Measurements from ENCODE around the gene MTUS2. TPM values are rescaled to one million over a fixed set of nuclear protein-coding genes. Genes with fewer than 3 reads are reported as not detected.

The MTUS2 gene
- polyA plus RNA-seq, 1 donor from 2014 or later = 4.4 TPM

DNA sequence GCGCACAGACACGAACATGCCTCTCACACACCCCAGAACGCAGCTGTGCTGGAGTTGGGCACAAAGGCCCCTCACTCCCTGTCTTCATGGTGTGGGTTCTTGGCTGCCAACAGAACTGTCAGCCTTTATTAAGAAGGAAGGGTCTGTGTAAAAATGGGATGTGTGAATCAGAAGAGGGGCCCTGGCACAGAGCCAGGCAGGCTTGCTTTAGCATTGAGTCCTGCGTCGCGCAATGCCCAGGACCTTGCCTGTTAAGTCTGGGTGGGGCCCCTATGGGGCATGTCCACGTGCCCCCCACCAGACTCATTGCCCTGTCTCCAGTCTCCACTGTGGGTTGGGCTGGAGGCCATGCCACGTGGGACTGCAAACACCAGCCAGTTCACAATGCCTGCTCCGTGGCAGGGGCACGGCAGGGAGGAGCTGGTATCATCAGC is 690.5 kb downstream of the MTUS2 start:
- TF ChIP-seq, protein P1, sequence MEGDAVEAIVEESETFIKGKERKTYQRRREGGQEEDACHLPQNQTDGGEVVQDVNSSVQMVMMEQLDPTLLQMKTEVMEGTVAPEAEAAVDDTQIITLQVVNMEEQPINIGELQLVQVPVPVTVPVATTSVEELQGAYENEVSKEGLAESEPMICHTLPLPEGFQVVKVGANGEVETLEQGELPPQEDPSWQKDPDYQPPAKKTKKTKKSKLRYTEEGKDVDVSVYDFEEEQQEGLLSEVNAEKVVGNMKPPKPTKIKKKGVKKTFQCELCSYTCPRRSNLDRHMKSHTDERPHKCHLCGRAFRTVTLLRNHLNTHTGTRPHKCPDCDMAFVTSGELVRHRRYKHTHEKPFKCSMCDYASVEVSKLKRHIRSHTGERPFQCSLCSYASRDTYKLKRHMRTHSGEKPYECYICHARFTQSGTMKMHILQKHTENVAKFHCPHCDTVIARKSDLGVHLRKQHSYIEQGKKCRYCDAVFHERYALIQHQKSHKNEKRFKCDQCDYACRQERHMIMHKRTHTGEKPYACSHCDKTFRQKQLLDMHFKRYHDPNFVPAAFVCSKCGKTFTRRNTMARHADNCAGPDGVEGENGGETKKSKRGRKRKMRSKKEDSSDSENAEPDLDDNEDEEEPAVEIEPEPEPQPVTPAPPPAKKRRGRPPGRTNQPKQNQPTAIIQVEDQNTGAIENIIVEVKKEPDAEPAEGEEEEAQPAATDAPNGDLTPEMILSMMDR (IDR thresholded peaks at IDR 0.05; ENCODE audit: poor library complexity, severe bottlenecking) = no peak
- TF ChIP-seq TAF1 (IDR thresholded peaks at IDR 0.05; ENCODE audit: low read depth) (no peak), MXI1 (conservative IDR thresholded peaks at IDR 0.05; ENCODE audit: poor library complexity, severe bottlenecking) (no peak), EP300 (conservative IDR thresholded peaks at IDR 0.05; ENCODE audit: poor library complexity, severe bottlenecking) (no peak), SMC3 (conservative IDR thresholded peaks at IDR 0.05; ENCODE audit: poor library complexity) (no peak)
- TF ChIP-seq, protein P2, sequence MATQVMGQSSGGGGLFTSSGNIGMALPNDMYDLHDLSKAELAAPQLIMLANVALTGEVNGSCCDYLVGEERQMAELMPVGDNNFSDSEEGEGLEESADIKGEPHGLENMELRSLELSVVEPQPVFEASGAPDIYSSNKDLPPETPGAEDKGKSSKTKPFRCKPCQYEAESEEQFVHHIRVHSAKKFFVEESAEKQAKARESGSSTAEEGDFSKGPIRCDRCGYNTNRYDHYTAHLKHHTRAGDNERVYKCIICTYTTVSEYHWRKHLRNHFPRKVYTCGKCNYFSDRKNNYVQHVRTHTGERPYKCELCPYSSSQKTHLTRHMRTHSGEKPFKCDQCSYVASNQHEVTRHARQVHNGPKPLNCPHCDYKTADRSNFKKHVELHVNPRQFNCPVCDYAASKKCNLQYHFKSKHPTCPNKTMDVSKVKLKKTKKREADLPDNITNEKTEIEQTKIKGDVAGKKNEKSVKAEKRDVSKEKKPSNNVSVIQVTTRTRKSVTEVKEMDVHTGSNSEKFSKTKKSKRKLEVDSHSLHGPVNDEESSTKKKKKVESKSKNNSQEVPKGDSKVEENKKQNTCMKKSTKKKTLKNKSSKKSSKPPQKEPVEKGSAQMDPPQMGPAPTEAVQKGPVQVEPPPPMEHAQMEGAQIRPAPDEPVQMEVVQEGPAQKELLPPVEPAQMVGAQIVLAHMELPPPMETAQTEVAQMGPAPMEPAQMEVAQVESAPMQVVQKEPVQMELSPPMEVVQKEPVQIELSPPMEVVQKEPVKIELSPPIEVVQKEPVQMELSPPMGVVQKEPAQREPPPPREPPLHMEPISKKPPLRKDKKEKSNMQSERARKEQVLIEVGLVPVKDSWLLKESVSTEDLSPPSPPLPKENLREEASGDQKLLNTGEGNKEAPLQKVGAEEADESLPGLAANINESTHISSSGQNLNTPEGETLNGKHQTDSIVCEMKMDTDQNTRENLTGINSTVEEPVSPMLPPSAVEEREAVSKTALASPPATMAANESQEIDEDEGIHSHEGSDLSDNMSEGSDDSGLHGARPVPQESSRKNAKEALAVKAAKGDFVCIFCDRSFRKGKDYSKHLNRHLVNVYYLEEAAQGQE (IDR thresholded peaks at IDR 0.05; ENCODE audit: borderline replicate concordance) = no peak
- H3K27ac ChIP-seq (ENCODE audit: low read length) = no peak overlapping the region
- H4K20me1 ChIP-seq (ENCODE audit: insufficient read depth) = no peaks in the 10 kb centered on the region
- H3K79me2 ChIP-seq (replicated peaks; ENCODE audit: insufficient read depth, low read length) = no peaks in the 10 kb centered on the region
- H3K4me2 ChIP-seq (ENCODE audit: low read length) = no peak overlapping the region
- H3K36me3 ChIP-seq (ENCODE audit: insufficient read depth, low read length) = no peaks in the 10 kb centered on the region
- no peak overlapping the region for H3K9ac ChIP-seq (ENCODE audit: low read length)
- no peaks in the 10 kb centered on the region for H3F3A ChIP-seq (ENCODE audit: insufficient read depth, low read length, poor library complexity, severe bottlenecking)
- no peak overlapping the region for H2AFZ ChIP-seq (ENCODE audit: low read depth, low read length)
- H3K4me3 ChIP-seq (ENCODE audit: low read length) = no peak overlapping the region
- H3K9me2 ChIP-seq (ENCODE audit: insufficient read depth, low read length) = no peaks in the 10 kb centered on the region
- H3K9me3 ChIP-seq (ENCODE audit: low read length) = no peaks in the 10 kb centered on the region
- H3K27me3 ChIP-seq (ENCODE audit: insufficient read depth, low read depth, low read length) = no peaks in the 10 kb centered on the region

DNA sequence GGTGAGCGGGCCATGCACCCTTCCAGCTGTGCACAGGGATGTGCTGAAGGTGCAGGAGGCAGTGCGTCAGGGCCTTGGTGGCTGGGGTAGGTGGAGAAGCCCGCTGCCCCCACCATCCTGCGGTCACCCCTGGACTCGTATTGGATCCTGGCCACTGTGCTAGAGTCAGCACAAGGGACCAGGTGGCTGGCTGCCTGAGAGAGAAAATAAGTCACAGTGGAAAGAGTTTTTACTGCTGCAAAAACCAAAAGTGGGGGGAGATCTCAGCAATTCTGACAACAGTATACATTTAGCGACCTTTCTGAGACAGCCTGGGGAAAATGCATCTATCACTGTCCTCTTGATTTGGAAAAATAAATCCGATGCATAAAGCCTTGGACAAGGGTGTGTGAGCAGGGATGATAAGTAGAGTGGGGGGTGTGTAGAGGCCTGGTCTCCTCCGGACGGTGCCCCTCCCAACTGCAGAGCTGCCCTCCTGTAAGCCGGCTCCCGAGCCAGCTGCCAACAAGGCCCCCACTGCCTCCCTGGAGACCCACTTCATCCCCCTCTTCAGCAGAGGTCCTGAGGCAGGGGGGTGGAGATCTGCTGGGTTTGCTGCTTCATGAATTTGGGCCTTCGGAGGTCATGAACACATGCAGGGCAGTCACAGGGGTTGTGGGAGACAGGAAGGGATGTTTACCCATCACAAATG is 691.1 kb downstream of the MTUS2 start:
- Histone ChIP-seq H3K4me3 (ENCODE audit: low read length) (no peak overlapping the region), H3F3A (ENCODE audit: insufficient read depth, low read length, poor library complexity, severe bottlenecking) (no peaks in the 10 kb centered on the region), H3K36me3 (ENCODE audit: insufficient read depth, low read length) (no peaks in the 10 kb centered on the region), H3K79me2 (replicated peaks; ENCODE audit: insufficient read depth, low read length) (no peaks in the 10 kb centered on the region), H4K20me1 (ENCODE audit: insufficient read depth) (no peaks in the 10 kb centered on the region), H3K27me3 (ENCODE audit: insufficient read depth, low read depth, low read length) (no peaks in the 10 kb centered on the region), H3K9me2 (ENCODE audit: insufficient read depth, low read length) (no peaks in the 10 kb centered on the region), H3K4me2 (ENCODE audit: low read length) (no peak overlapping the region), H3K9ac (ENCODE audit: low read length) (no peak overlapping the region), H2AFZ (ENCODE audit: low read depth, low read length) (no peak overlapping the region), H3K9me3 (ENCODE audit: low read length) (no peaks in the 10 kb centered on the region), H3K27ac (ENCODE audit: low read length) (no peak overlapping the region)
- TF ChIP-seq, protein P2 (IDR thresholded peaks at IDR 0.05; ENCODE audit: borderline replicate concordance) = no peak
- TF ChIP-seq TAF1 (IDR thresholded peaks at IDR 0.05; ENCODE audit: low read depth) = no peak

Measured in neural cell (in vitro differentiated cells).